Stimulated activated CD8-positive, alpha-beta memory T cell treated with anti-CD3 and anti-CD28 coated beads, Interleukin-15, amount 100 ng/mL, for 4 hours (primary cell): ENCODE results near the gene EIF3J.

ENCODE experiments used
- DNase-seq, 2 donors: peaks; one replicate each; pipeline ENCODE4 v3.0.0-alpha.2; 2020; ENCODE audit warnings: low read depth in 2 of 2

Gene EIF3J

DNA sequence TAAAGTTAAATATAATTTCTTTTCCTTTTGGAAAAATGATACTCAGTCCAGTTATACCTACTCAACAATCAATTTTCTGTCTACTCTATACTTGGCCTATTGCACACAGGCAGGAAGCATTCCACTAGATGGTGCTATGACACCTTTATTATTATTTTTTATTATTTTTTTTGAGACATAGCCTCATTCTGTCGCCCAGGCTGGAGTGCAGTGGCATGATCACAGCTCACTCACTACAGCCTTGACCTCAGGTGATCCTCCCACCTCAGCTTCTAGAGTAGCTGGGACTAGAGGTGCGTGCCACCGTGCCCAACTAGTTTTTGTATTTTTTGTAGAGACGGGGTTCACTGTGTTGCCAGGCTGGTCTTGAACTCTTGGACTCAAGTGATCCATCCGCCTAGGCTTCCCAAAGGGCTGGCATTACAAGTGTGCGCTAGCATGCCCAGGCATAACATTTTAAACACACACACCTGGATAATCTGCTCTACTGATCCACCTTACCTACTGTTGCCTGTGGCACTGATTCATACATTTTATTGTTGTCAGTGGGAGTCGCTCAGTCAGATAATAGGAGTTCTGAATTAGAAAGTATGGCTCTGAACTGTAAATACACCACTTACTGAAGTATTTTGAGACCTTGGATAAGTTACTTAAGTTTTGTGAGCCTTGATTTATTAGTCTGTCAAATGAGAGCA is 56.2 kb downstream of the EIF3J start:
- DNase-seq = no peak

DNA sequence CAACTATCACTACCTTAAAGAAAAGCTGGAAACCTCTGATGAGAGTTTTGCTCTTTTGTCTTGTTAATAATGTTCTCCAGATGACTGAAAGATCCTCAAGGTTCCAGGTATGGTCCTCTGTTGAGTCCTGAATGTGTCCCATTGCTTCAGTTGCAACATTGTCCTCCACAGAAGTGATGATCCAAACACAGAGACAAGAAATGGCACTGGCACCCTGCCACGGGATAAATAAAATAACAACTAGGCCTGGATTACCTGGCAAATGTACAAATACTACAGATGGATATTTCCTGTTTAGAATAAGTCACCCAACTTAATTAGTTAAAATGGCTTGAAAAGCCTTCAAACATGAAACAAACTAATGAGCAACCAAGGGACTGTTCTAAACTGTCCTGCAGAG is 58.3 kb downstream of the EIF3J start:
- DNase-seq = no peak

DNA sequence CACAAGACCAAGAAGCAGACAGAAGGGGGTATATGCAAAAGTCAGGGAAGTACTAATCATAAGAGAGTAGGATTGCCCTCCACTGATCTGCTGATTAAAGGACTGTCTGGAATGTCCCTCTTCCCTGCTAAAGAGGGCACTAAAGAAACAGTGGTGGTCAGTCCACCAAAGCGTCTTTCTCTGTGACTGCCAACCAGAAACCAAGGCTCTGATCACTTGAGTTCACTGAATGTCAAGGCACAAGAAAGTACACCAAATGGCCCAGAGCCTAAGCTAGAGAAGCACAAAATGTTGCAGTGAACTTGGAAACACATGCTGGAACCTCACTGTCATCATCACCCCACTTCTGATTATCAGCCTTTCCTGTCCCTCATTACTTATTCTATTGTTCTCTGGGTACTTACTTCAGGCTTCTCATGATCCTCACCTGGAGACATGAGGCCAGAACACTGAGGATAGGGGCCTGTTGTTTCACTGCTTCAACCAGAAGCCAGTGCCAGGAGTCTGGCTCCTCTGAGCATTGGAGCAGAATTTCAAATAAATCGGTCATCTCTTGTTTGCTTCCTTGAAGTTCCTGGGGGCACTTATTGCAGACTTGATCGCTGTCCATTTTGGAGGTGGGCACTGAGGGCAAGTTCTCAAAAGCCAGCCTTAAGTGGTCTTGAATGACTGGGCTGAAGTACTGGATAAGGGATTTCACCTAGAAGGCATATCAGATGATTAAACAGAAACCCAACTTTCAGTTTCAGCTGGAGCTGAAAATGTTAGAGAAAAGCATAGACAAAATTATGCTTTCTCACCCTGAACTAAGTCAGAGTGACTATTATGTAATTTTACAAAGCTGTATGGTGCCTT is 58.9 kb downstream of the EIF3J start:
- no peak for DNase-seq

DNA sequence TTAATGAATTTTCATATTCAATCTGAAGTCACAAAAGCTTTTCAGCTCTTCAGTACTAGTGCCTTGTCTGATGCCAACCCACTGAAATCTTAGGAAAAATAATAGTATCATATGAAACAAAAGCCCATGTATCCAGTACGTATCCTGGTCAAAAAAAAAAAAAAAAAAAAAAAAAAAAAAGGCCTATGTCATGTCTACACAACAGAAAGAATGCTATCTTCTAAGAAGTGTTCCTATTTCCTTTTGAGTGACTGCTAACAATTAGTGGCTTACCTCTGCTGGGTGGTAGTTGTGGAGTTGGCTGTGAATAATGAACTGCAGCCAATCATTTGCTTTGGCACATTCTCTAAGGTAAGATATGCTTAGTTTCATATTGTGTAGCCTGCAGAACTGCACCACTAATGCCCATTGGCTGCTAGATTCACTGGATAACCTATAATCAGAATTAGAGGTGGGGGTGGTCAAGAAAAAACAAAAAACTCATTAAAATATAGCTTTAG is 59.6 kb downstream of the EIF3J start:
- no peak for DNase-seq

DNA sequence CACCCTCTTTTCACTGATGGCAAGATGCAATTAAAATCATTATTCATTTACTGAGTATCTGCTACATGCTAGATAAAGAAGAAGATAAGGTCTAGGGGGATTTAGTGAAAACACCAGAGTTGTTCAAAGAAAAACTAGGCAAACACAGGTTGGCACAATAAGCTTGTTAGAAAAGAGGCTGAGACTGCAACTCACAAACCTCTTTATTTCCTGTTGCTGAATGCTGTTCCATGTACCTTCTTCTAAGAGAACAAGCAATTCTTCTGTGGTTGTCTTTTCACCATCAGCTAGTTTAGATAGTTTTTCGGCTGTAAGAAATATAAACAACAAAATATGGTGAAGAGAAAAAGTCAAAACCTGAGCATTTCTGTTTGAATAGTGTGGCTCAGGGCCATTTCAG is 61.1 kb downstream of the EIF3J start:
- DNase-seq = no peak

DNA sequence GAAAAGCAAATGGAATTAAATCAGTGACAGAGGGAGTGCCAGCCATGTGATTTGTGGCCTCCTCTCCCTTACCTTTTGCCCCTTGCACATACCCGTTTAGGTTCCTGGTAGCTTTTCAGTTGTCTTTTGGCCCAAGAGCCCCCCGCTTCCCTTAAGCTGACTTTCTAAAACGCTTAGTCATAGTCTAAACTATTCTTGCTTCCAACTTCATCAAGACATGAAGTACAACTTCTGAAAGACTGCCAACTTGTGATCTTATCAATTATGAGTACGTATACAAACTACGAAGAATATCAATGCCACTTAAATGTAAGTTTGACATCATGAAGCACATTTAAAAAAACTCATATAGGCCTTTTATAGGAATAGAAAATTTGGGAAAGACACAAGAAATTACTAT is 61.9 kb downstream of the EIF3J start:
- no peak for DNase-seq

DNA sequence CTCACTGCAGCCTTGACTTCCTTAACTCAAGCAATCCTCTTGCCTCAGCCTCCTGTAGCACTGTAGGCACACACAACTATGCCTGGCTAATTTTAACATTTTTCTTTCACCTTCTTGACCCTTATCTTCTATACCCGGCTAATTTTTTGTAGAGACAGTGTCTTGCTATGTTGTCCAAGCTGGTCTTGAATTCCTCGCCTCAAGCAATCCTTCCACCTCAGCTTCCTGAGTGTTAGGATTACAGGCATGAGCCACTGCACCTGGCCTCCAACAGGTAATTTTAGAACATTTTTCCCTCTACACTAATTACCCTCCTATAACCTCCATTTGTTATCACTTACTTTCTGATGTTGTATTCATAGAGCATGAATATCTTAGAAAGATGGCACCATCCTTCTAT is 66.2 kb downstream of the EIF3J start:
- no peak for DNase-seq

DNA sequence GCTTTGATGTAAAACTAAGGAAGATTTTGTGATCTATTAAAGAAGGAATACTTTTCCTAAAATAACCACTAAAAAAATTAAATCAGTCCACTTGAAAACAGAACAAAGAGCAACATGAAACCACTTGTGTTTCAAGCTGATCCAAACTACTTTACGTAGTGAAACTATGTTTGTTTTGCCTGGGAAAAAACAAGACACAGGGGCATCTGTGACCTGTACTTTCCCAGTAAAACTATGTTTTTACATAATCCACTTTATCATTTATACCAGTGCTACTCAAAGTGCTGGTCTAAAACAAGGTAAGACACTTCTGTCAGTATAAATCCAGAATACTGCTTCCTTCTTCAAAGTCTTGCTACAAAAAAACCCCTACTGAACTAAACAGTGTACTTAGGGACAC is 69.8 kb downstream of the EIF3J start:
- DNase-seq = no peak
